Prostate gland (tissue), 2 donors: ENCODE measurements around the gene USP6. TPM values are rescaled to one million over a fixed set of nuclear protein-coding genes. Genes with fewer than 3 reads are reported as not detected.
"Not testable (repeated sequence)": the region's sequence is repeated elsewhere in the genome, so short reads cannot be mapped to it uniquely, and the experiment has no call there.

Experiments
- DNase-seq: peaks from one replicate; pipeline ENCODE4 v3.0.0-alpha.2; 2019; ENCODE audit warnings: low spot score
- H3K27ac ChIP-seq, 2 donors: fragments of 200-600 bp; sonication (generic); 2 replicates each; pipeline ENCODE4 v1.5.1; 2017 to 2019
- H3K27me3 ChIP-seq: fragments of 200-600 bp; sonication (generic); replicated peaks from 2 replicates; pipeline ENCODE4 v1.5.1; 2019; ENCODE audit not compliant: insufficient read depth
- H3K36me3 ChIP-seq, 2 donors: fragments of 200-600 bp; sonication (generic); 1 replicate in 1 of 2; 2 replicates in 1 of 2; pipeline versions ENCODE4 v1.5.1 to v1.8.1; 2017 to 2019
- H3K4me1 ChIP-seq: fragments of 200-600 bp; sonication (generic); replicated peaks from 2 replicates; pipeline ENCODE4 v1.5.1; 2019
- H3K4me3 ChIP-seq, 2 donors: fragments of 200-600 bp; sonication (generic); 2 replicates each; pipeline ENCODE4 v1.5.1; 2017 to 2019
- H3K9me3 ChIP-seq: fragments of 200-600 bp; sonication (generic); 2 replicates; pipeline ENCODE4 v1.5.1; 2017
- CTCF ChIP-seq, 4 experiments: fragments of 200-600 bp in 2 of 4; fragments of 450-650 bp in 2 of 4; sonication (generic) in 2 of 4; IDR thresholded peaks; 1 replicate in 3 of 4; 2 replicates in 1 of 4; pipeline ENCODE4 v1.5.1; 2016 to 2019; ENCODE audit warnings: antibody characterized with exemption in 4 of 4, mild to moderate bottlenecking in 2 of 4, moderate library complexity in 2 of 4
- POLR2A ChIP-seq: fragments of 450-650 bp; IDR thresholded peaks from one replicate; pipeline ENCODE4 v1.6.1; 2016; ENCODE audit warnings: antibody characterized with exemption, mild to moderate bottlenecking
- POLR2AphosphoS5 ChIP-seq: sonication (generic); formaldehyde crosslinking; IDR thresholded peaks from one replicate; pipeline ENCODE4 v1.6.1; 2017; ENCODE audit warnings: antibody characterized with exemption
- WGBS: methylation state at CpG from one replicate; pipeline ENCODE4 v1.1.5; 2018; 5-methylcytosine and 5-hydroxymethylcytosine counted together
- intact Hi-C: fragments of 100-400 bp; cut with DNase I; formaldehyde crosslinking; loops from one replicate; pipeline ENCODE4 v1.14.2; 2022
- total RNA-seq, 2 donors: library from RNA; depleted of rRNA; stranded (reverse); fragments of >200 nt; gene quantifications; one replicate each; pipeline ENCODE4 v1.1.0, GENCODE V29; 2016

The USP6 gene
- total RNA-seq, 2 donors from 2014 or later, result 1.4 to 6.8 TPM

GRCh38 chr17:5165791-5166564, 50.1 kb downstream of the USP6 start:
- intact Hi-C loops, H3K27ac ChIP-seq, DNase-seq, H3K9me3 ChIP-seq, H3K27me3 ChIP-seq, H3K36me3 ChIP-seq, H3K4me3 ChIP-seq, H3K4me1 ChIP-seq: not testable (repeated sequence)
- TF ChIP-seq POLR2AphosphoS5, result peak; percentile 14
- 37% methylated on average over 7 of the region's 7 CpGs for WGBS

- H3K27me3 ChIP-seq, H3K4me1 ChIP-seq, H3K4me3 ChIP-seq, H3K27ac ChIP-seq, DNase-seq, H3K36me3 ChIP-seq, intact Hi-C loops, H3K9me3 ChIP-seq: not testable (repeated sequence)
- 92% methylated on average over 7 of the region's 7 CpGs for WGBS
Measured at GRCh38 chr17:5175027-5175426, 59.2 kb downstream of the USP6 start.

- H3K9me3 ChIP-seq, result peaks cover 18% of the 10 kb centered on the region
- no peaks in the 10 kb centered on the region for H3K4me1 ChIP-seq
- 96% methylated on average over 12 of the region's 12 CpGs for WGBS
- TF ChIP-seq POLR2A (no peak), POLR2AphosphoS5 (no peak), CTCF (IDR thresholded peaks at IDR 0.05) (no peak)
- H3K36me3 ChIP-seq, result no peaks in the 10 kb centered on the region
- intact Hi-C loops, result no loop called here
- DNase-seq, result no peak
- H3K27me3 ChIP-seq, result no peaks in the 10 kb centered on the region
- no peak overlapping the region for H3K4me3 ChIP-seq
- H3K27ac ChIP-seq, result no peak overlapping the region
Measured at GRCh38 chr17:5179003-5179402, 63.2 kb downstream of the USP6 start.

- intact Hi-C loops, result no loop called here
- no peaks in the 10 kb centered on the region for H3K36me3 ChIP-seq
Measured at GRCh38 chr17:5181509-5182305, 65.9 kb downstream of the USP6 start.

GRCh38 chr17:5182597-5183409, 67.0 kb downstream of the USP6 start:
- TF ChIP-seq POLR2AphosphoS5 (no peak), POLR2A (no peak), CTCF (IDR thresholded peaks at IDR 0.05) (no peak)
- H3K36me3 ChIP-seq, result no peaks in the 10 kb centered on the region
- peaks cover 18% of the 10 kb centered on the region for H3K9me3 ChIP-seq
- H3K4me3 ChIP-seq, result no peak overlapping the region
- DNase-seq, result no peak
- no peak overlapping the region for H3K27ac ChIP-seq
- no peaks in the 10 kb centered on the region for H3K4me1 ChIP-seq
- H3K27me3 ChIP-seq, result no peaks in the 10 kb centered on the region
- intact Hi-C loops, result no loop called here
- WGBS, result 88% methylated on average over 6 of the region's 6 CpGs

More at GRCh38 chr17:5181509-5182305, 65.9 kb downstream of the USP6 start:
- no peak overlapping the region for H3K27ac ChIP-seq
- no peaks in the 10 kb centered on the region for H3K4me1 ChIP-seq
- WGBS, result 95% methylated on average over 10 of the region's 10 CpGs
- no peak overlapping the region for H3K4me3 ChIP-seq
- no peaks in the 10 kb centered on the region for H3K27me3 ChIP-seq
- peaks cover 18% of the 10 kb centered on the region for H3K9me3 ChIP-seq
- DNase-seq, result no peak
- TF ChIP-seq POLR2A (no peak), POLR2AphosphoS5 (no peak), CTCF (IDR thresholded peaks at IDR 0.05) (no peak)
